Eye (tissue), 1 donor: ENCODE data around the gene SLC6A9.

Experiments
- DNase-seq: peaks from one replicate; pipeline ENCODE4 v3.0.0-alpha.2; 2015

The SLC6A9 gene

GRCh38 chr1:44047131-44047530 is 15.9 kb upstream of the SLC6A9 start:
- no peak for DNase-seq

GRCh38 chr1:44045064-44045463 is 13.8 kb upstream of the SLC6A9 start:
- DNase-seq: no peak

GRCh38 chr1:44044071-44044801 is 13.0 kb upstream of the SLC6A9 start:
- DNase-seq: no peak

- no peak for DNase-seq
These were observed 12.2 kb upstream of the SLC6A9 start for GRCh38 chr1:44043176-44044070.

GRCh38 chr1:44040846-44041245 is 9.6 kb upstream of the SLC6A9 start:
- no peak for DNase-seq

GRCh38 chr1:44040418-44040817 is 9.2 kb upstream of the SLC6A9 start:
- DNase-seq: no peak

- DNase-seq: no peak
These were observed 7.8 kb upstream of the SLC6A9 start for GRCh38 chr1:44038876-44039657.

- no peak for DNase-seq
These were observed 5.9 kb upstream of the SLC6A9 start for GRCh38 chr1:44037154-44037553.

- DNase-seq: peak; percentile 89
These were observed 5.3 kb upstream of the SLC6A9 start for GRCh38 chr1:44036409-44037139.

GRCh38 chr1:44035726-44036408 is 4.6 kb upstream of the SLC6A9 start:
- DNase-seq: no peak

- no peak for DNase-seq
These were observed 3.9 kb upstream of the SLC6A9 start for GRCh38 chr1:44034976-44035716.

GRCh38 chr1:44034423-44034822 is 3.2 kb upstream of the SLC6A9 start:
- no peak for DNase-seq

- DNase-seq: no peak
These were observed 2.5 kb upstream of the SLC6A9 start for GRCh38 chr1:44033756-44034155.

- no peak for DNase-seq
These were observed 1.8 kb upstream of the SLC6A9 start for GRCh38 chr1:44033041-44033575.

- DNase-seq: no peak
These were observed 1.0 kb upstream of the SLC6A9 start for GRCh38 chr1:44032170-44032790.

- peak; percentile 86 for DNase-seq
These were observed 534 bp downstream of the SLC6A9 start for GRCh38 chr1:44030605-44031251.

GRCh38 chr1:44029911-44030604 is 1.2 kb downstream of the SLC6A9 start:
- DNase-seq: peak; percentile 96

- DNase-seq: no peak
These were observed 1.9 kb downstream of the SLC6A9 start for GRCh38 chr1:44029260-44029910.

- no peak for DNase-seq
These were observed 3.9 kb downstream of the SLC6A9 start for GRCh38 chr1:44027320-44027719.
